ENCODE results near the gene FGD2.
"Not testable (repeated sequence)": the region's sequence is repeated elsewhere in the genome, so short reads cannot be mapped to it uniquely, and the experiment has no call there.

FGD2 gene

GRCh38 chr6:36976931-36977330, 28.5 kb upstream of the FGD2 start:
- no peak overlapping the region for H3K4me3 ChIP-seq (ENCODE audit: low read length)
- no peak for TF ChIP-seq ZNF274 (IDR thresholded peaks at IDR 0.05; ENCODE audit: low read depth, low read length)

GRCh38 chr6:36977470-36977941, 27.9 kb upstream of the FGD2 start:
- TF ChIP-seq ZNF274 (IDR thresholded peaks at IDR 0.05; ENCODE audit: low read depth, low read length): no peak

GRCh38 chr6:36978421-36979346, 26.8 kb upstream of the FGD2 start:
- TF ChIP-seq ZNF274 (IDR thresholded peaks at IDR 0.05; ENCODE audit: low read depth, low read length): no peak

More at GRCh38 chr6:36977470-36977941, 27.9 kb upstream of the FGD2 start:
- no peak overlapping the region for H3K4me3 ChIP-seq (ENCODE audit: low read length)

GRCh38 chr6:36979347-36979742, 26.1 kb upstream of the FGD2 start:
- H3K4me3 ChIP-seq (ENCODE audit: low read length): no peak overlapping the region
- no peak for TF ChIP-seq ZNF274 (IDR thresholded peaks at IDR 0.05; ENCODE audit: low read depth, low read length)

More at GRCh38 chr6:36978421-36979346, 26.8 kb upstream of the FGD2 start:
- H3K4me3 ChIP-seq (ENCODE audit: low read length): no peak overlapping the region

GRCh38 chr6:36980129-36980528, 25.3 kb upstream of the FGD2 start:
- TF ChIP-seq ZNF274 (IDR thresholded peaks at IDR 0.05; ENCODE audit: low read depth, low read length): no peak
- no peak overlapping the region for H3K4me3 ChIP-seq (ENCODE audit: low read length)

- H3K4me3 ChIP-seq (ENCODE audit: low read length): no peak overlapping the region
- no peak for TF ChIP-seq ZNF274 (IDR thresholded peaks at IDR 0.05; ENCODE audit: low read depth, low read length)
Measured at GRCh38 chr6:36980876-36981619, 24.4 kb upstream of the FGD2 start.

- H3K4me3 ChIP-seq (ENCODE audit: low read length): no peak overlapping the region
- no peak for TF ChIP-seq ZNF274 (IDR thresholded peaks at IDR 0.05; ENCODE audit: low read depth, low read length)
Measured at GRCh38 chr6:36983538-36983937, 21.9 kb upstream of the FGD2 start.

- H3K4me3 ChIP-seq (ENCODE audit: low read length): peak overlapping the region; percentile 90
- TF ChIP-seq ZNF274 (IDR thresholded peaks at IDR 0.05; ENCODE audit: low read depth, low read length): no peak
Measured at GRCh38 chr6:36984581-36985416, 20.7 kb upstream of the FGD2 start.

- TF ChIP-seq ZNF274 (IDR thresholded peaks at IDR 0.05; ENCODE audit: low read depth, low read length): no peak
- peak overlapping the region; percentile 90 for H3K4me3 ChIP-seq (ENCODE audit: low read length)
Measured at GRCh38 chr6:36985417-36985807, 20.0 kb upstream of the FGD2 start.

- no peak for TF ChIP-seq ZNF274 (IDR thresholded peaks at IDR 0.05; ENCODE audit: low read depth, low read length)
- peak within 1 kb of the TSS; percentile 90 for H3K4me3 ChIP-seq (ENCODE audit: low read length)
Measured at GRCh38 chr6:36985808-36986703, 19.4 kb upstream of the FGD2 start, which contains the start of gene MTCH1. TSS of gene MTCH1 (minus strand) at chr6:36986196. CDS start at chr6:36986173, 23 bp downstream.

- peak overlapping the region; percentile 90 for H3K4me3 ChIP-seq (ENCODE audit: low read length)
- no peak for TF ChIP-seq ZNF274 (IDR thresholded peaks at IDR 0.05; ENCODE audit: low read depth, low read length)
Measured at GRCh38 chr6:36986704-36987047, 18.8 kb upstream of the FGD2 start.

- no peak overlapping the region for H3K4me3 ChIP-seq (ENCODE audit: low read length)
- no peak for TF ChIP-seq ZNF274 (IDR thresholded peaks at IDR 0.05; ENCODE audit: low read depth, low read length)
Measured at GRCh38 chr6:36989264-36989663, 16.2 kb upstream of the FGD2 start.

GRCh38 chr6:36990401-36990800, 15.1 kb upstream of the FGD2 start:
- not testable (repeated sequence) for H3K4me3 ChIP-seq (ENCODE audit: low read length)

Measured in GM08714 (cell line).